Colonic mucosa (tissue), 4 donors: Measurements from ENCODE around the gene SPINK4. TPM values are rescaled to one million over a fixed set of nuclear protein-coding genes. Genes with fewer than 3 reads are reported as not detected.

Source experiments
- DNase-seq: peaks from one replicate; pipeline ENCODE4 v3.0.0-alpha.2; 2020
- H3K27ac ChIP-seq: fragments of 200-600 bp; one replicate; pipeline ENCODE4 v1.8.0; 2021
- H3K27me3 ChIP-seq: fragments of 200-600 bp; one replicate; pipeline ENCODE4 v1.8.0; 2021
- H3K36me3 ChIP-seq: fragments of 200-600 bp; one replicate; pipeline ENCODE4 v1.8.0; 2021
- H3K4me1 ChIP-seq: fragments of 200-600 bp; one replicate; pipeline ENCODE4 v1.8.0; 2021; ENCODE audit warnings: mild to moderate bottlenecking
- H3K4me3 ChIP-seq: fragments of 200-600 bp; one replicate; pipeline ENCODE4 v1.8.0; 2021
- H3K9ac ChIP-seq, 2 donors: one replicate each; pipeline ENCODE4 v1.7.0; 2013; ENCODE audit warnings: control low read depth in 2 of 2, low read depth in 2 of 2, low read length in 2 of 2
- H3K9me3 ChIP-seq: fragments of 200-600 bp; one replicate; pipeline ENCODE4 v1.8.0; 2021
- intact Hi-C: fragments of 100-400 bp; cut with DNase I; formaldehyde crosslinking; loops from one replicate; pipeline ENCODE4 v1.14.1; 2022
- total RNA-seq, 2 donors: library from RNA; stranded (reverse); fragmentation: NEBNext Ultra II Directional in 1 of 2; extraction: Animal tissue kit (Norgen Biotek cat#: 25700) in 1 of 2; gene quantifications; one replicate each; pipeline ENCODE4 v1.2.1, GENCODE V29; 2021
- TF ChIP-seq, protein P1 (sequence below): fragments of 200-600 bp; IDR thresholded peaks from one replicate; pipeline ENCODE4 v1.8.0; 2022; ENCODE audit warnings: antibody characterized with exemption, mild to moderate bottlenecking
- donor health status: healthy.
- donor health status: DM: no; HTN: no; CAD: no.
- donor health status: DM: no; HTN: no; CAD: no.

SPINK4 gene
- total RNA-seq, 2 donors from 2014 or later, result 212 to 214 TPM

DNA sequence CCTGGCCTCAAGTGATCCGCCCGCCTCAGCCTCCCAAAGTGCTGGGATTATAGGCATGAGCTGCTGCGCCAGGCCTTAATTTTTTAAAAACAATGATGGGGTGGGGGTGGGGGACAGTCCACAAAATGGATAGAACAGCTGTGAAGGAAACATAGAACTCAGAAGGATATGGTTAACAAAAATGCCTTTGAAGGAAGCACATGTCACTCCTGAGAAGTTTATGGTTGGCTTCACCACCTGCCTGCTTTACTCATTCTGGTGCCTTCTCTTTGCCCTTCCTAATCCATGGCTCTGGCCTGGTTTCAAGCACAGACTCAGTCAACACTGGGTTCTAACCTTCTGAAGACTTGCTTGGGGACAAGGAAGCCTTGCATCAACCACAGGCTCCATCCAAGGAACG is 14.2 kb downstream of the SPINK4 start:
- H3K9ac ChIP-seq, result no peak overlapping the region
- DNase-seq, result no peak
- no peaks in the 10 kb centered on the region for H3K9me3 ChIP-seq
- H3K36me3 ChIP-seq, result peaks cover 15% of the 10 kb centered on the region
- no peak overlapping the region for H3K27ac ChIP-seq
- no peaks in the 10 kb centered on the region for H3K4me1 ChIP-seq
- TF ChIP-seq, protein P1, sequence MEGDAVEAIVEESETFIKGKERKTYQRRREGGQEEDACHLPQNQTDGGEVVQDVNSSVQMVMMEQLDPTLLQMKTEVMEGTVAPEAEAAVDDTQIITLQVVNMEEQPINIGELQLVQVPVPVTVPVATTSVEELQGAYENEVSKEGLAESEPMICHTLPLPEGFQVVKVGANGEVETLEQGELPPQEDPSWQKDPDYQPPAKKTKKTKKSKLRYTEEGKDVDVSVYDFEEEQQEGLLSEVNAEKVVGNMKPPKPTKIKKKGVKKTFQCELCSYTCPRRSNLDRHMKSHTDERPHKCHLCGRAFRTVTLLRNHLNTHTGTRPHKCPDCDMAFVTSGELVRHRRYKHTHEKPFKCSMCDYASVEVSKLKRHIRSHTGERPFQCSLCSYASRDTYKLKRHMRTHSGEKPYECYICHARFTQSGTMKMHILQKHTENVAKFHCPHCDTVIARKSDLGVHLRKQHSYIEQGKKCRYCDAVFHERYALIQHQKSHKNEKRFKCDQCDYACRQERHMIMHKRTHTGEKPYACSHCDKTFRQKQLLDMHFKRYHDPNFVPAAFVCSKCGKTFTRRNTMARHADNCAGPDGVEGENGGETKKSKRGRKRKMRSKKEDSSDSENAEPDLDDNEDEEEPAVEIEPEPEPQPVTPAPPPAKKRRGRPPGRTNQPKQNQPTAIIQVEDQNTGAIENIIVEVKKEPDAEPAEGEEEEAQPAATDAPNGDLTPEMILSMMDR, result no peak
- intact Hi-C loops, result no loop called here
- no peak overlapping the region for H3K4me3 ChIP-seq
- H3K27me3 ChIP-seq, result no peaks in the 10 kb centered on the region

DNA sequence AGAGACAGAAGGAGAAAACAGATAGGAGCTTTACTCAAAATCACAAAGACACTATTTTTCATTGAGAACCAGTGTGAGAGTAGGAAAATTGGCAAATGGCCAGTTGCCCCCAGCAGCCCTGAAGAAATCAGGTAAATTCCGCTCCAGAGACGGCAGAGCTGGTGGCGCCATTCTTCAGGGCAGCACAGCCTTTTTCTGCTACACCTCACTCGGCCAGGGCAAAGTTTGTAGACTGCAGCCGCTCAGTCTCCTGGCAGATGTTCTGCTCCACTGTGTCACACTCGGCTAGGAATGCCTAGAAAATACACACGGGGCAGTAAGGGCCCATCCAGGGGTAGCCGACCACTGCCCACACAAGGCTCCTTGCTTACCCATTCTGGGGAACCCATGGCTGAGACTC is 15.0 kb downstream of the SPINK4 start:
- DNase-seq, result no peak
- no peak overlapping the region for H3K4me3 ChIP-seq
- no peak overlapping the region for H3K9ac ChIP-seq
- no peaks in the 10 kb centered on the region for H3K9me3 ChIP-seq
- TF ChIP-seq, protein P1, result no peak
- no peaks in the 10 kb centered on the region for H3K27me3 ChIP-seq
- peaks cover 15% of the 10 kb centered on the region for H3K36me3 ChIP-seq
- no peak overlapping the region for H3K27ac ChIP-seq
- intact Hi-C loops, result no loop called here
- H3K4me1 ChIP-seq, result no peaks in the 10 kb centered on the region

DNA sequence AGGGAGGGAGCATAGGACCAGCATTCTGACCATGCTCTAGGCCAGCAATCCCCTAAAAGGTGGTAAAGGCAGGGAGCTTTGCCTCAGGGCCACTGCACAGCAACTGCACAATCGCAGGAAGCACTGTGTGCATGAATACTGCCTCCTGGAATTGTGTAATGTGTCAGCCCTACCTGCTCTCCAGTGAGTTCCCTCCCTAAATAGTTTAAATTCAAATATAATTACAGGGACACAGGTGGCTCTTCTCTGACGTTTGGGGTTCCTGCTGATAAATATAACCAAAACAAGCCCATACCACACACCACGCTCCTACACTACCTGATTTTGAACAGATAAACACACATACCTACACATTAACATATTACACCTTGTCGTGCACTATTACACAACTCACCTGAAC is 15.5 kb downstream of the SPINK4 start:
- Histone ChIP-seq H3K9ac (no peak overlapping the region), H3K27me3 (no peaks in the 10 kb centered on the region), H3K9me3 (no peaks in the 10 kb centered on the region), H3K4me1 (no peaks in the 10 kb centered on the region), H3K4me3 (no peak overlapping the region), H3K36me3 (peaks cover 19% of the 10 kb centered on the region), H3K27ac (no peak overlapping the region)
- DNase-seq, result no peak
- TF ChIP-seq, protein P1, result no peak
- intact Hi-C loops, result no loop called here

DNA sequence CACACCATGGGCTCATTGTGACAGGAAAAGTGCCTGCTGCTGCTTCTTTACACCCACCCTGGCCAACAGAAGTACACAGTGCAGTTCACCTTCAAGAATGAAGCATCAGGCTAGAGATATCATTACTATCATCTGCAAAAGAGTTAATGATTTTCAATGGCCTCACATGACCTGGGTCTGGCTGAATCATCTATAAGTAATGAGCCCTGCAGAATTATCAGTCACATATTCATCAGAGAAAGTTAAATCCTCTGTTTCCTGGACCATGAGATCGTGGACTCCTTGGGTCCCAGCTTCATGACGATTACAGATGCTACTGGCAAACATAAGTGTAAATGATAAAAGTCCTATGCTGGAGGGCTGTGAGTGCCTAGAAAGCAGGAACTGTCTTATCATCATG is 16.3 kb downstream of the SPINK4 start:
- H3K27me3 ChIP-seq, result no peaks in the 10 kb centered on the region
- no peaks in the 10 kb centered on the region for H3K9me3 ChIP-seq
- H3K4me1 ChIP-seq, result no peaks in the 10 kb centered on the region
- no peak for DNase-seq
- H3K36me3 ChIP-seq, result peaks cover 23% of the 10 kb centered on the region
- no peak overlapping the region for H3K4me3 ChIP-seq
- no peak overlapping the region for H3K9ac ChIP-seq
- no peak overlapping the region for H3K27ac ChIP-seq
- TF ChIP-seq, protein P1, result no peak
- intact Hi-C loops, result no loop called here

DNA sequence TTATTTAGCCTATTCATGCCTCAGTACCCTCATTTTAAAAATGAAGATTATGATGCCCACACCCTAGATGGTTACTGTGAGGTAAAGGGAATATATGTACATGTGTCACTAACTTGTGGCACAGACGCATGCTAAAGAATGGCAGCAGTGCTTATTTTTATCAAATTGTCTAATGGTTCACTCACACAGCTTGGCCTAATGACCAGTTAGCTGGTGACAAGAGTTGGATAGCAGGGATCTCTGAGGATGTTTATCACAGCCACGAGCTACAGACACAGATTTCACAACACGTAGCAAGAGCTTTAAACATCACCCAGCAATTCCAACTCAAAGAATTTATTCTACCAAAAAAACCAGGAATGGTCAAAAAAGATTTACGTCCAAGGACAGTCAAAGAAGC is 17.3 kb downstream of the SPINK4 start:
- intact Hi-C loops, result no loop called here
- H3K4me3 ChIP-seq, result no peak overlapping the region
- H3K36me3 ChIP-seq, result peaks cover 23% of the 10 kb centered on the region
- H3K9ac ChIP-seq, result no peak overlapping the region
- no peaks in the 10 kb centered on the region for H3K9me3 ChIP-seq
- TF ChIP-seq, protein P1, result no peak
- no peaks in the 10 kb centered on the region for H3K27me3 ChIP-seq
- H3K4me1 ChIP-seq, result no peaks in the 10 kb centered on the region
- no peak for DNase-seq
- H3K27ac ChIP-seq, result no peak overlapping the region

DNA sequence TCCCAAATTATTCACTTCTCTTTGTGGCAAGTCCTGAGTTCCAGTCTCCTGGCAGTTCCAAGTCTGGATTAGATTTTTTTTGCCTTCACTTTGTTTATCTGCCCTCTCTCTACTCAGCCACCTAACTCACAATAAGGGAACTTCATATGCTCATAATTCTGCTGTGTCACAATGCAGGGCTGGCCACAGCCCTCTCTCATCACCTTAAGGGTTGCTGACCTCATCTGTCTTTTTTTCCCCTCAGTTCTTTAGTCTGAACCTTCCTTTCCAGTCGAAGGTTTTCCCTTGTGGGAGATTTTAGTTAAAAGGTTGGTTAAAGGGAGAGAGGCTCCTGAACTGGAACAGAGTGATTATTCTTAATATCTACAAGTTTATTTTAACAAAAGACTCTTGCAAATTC is 20.4 kb downstream of the SPINK4 start:
- DNase-seq, result no peak
- intact Hi-C loops, result no loop called here
- Histone ChIP-seq H3K9ac (no peak overlapping the region), H3K36me3 (peaks cover 11% of the 10 kb centered on the region), H3K27me3 (no peaks in the 10 kb centered on the region), H3K4me3 (no peak overlapping the region), H3K9me3 (no peaks in the 10 kb centered on the region), H3K4me1 (no peaks in the 10 kb centered on the region), H3K27ac (no peak overlapping the region)
- TF ChIP-seq, protein P1, result no peak
